Activated CD4-positive, alpha-beta T cell treated with anti-CD3 and anti-CD28 coated beads for 36 hours (primary cell): ENCODE results near the gene CNOT6L. TPM values are rescaled to one million over a fixed set of nuclear protein-coding genes. Genes with fewer than 3 reads are reported as not detected.

Experiments used
- ATAC-seq: fragments of 200-7000 bp; cut with Tn5 transposase; one replicate; pipeline ENCODE4 v1.10.0; 2021; ENCODE audit warnings: mild to moderate bottlenecking, moderate library complexity
- CTCF ChIA-PET: fragments of 350-600 bp; sonication (Branson Sonifier 250); formaldehyde crosslinking; loops from one replicate; lab custom pipeline; 2021; ENCODE audit warnings: antibody characterized with exemption; lab: Charles Lee
- POLR2A ChIA-PET: fragments of 350-600 bp; sonication (Branson Sonifier 250); formaldehyde crosslinking; loops from one replicate; lab custom pipeline; 2021; ENCODE audit warnings: antibody characterized with exemption, inconsistent platforms; lab: Charles Lee
- DNase-seq: peaks from one replicate; pipeline ENCODE4 v3.0.0-alpha.2; 2020
- H3K27ac Mint-ChIP-seq: one replicate; pipeline ENCODE4 v1.8.0; 2021; ENCODE audit warnings: mixed read lengths
- H3K27me3 Mint-ChIP-seq: one replicate; pipeline ENCODE4 v1.8.0; 2021; ENCODE audit warnings: mixed read lengths
- H3K36me3 Mint-ChIP-seq: one replicate; pipeline ENCODE4 v1.8.0; 2021; ENCODE audit warnings: low read depth, mixed read lengths
- H3K4me1 Mint-ChIP-seq: one replicate; pipeline ENCODE4 v1.8.0; 2021; ENCODE audit warnings: mixed read lengths
- H3K4me3 Mint-ChIP-seq: one replicate; pipeline ENCODE4 v1.8.0; 2021; ENCODE audit warnings: mild to moderate bottlenecking, moderate library complexity, mixed read lengths
- H3K9me3 Mint-ChIP-seq: one replicate; pipeline ENCODE4 v1.8.0; 2021; ENCODE audit warnings: low read depth, mixed read lengths
- intact Hi-C, 2 experiments: fragments of 100-400 bp; cut with DNase I in 1 of 2; cut with micrococcal nuclease in 1 of 2; formaldehyde crosslinking; loops; one replicate each; pipeline versions ENCODE4 v1.14.2 to v1.15.1; 2022 to 2024; cut with DNase I, micrococcal nuclease
- total RNA-seq, 2 experiments: library from RNA; stranded (reverse); gene quantifications; one replicate each; pipeline ENCODE4 v1.2.3, GENCODE V29; 2021

The CNOT6L gene
- total RNA-seq, 2 experiments from 2014 or later: 111 to 122 TPM

DNA sequence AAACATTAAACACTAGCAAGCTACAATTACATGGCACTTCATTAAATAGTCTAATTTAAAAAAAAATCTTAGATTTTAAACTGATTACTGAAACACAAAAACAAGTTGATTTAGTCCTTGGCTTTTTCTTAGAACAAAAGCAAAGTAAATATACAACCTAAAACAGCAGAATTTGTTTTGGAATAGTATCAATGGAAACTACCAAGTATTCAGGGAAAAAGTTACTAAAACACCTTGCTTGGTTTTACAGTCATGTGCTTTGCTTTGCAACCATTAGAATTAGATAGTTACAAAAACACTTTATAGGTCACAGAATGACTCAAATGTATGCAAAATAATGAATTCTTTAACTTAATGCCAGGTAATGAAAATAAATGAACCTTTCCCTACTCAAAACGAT is 105.3 kb downstream of the CNOT6L start:
- H3K36me3 Mint-ChIP-seq: peaks cover 24% of the 10 kb centered on the region

DNA sequence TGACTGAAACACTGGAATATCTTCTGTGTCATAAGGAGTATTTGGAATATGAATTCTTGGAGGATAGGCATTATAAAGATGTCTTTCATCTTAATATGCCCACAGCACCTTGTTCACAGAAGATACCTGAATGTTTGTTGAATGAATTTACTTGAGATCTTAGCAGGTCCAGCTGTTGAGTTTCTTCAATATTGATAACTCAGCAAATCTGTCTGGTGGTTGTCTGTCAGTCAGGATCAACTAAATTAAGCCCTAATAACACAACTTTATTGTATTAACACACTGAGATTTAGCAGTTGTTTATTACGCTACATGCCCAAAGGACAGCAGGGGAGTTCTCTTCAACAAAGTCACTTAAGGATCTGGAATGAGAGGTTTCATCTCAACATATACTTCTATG is 106.5 kb downstream of the CNOT6L start:
- no peak overlapping the region for H3K4me3 Mint-ChIP-seq
- peaks cover 24% of the 10 kb centered on the region for H3K36me3 Mint-ChIP-seq
- no peak for DNase-seq
- H3K4me1 Mint-ChIP-seq: peaks cover 21% of the 10 kb centered on the region
- intact Hi-C loops: no loop called here
- no peaks in the 10 kb centered on the region for H3K27me3 Mint-ChIP-seq
- no peak overlapping the region for H3K27ac Mint-ChIP-seq
- ChIA-PET CTCF (no interaction called here), POLR2A (no interaction called here)
- ATAC-seq: no peak
- H3K9me3 Mint-ChIP-seq: no peaks in the 10 kb centered on the region

More for the DNA sequence above, 105.3 kb downstream of the CNOT6L start:
- intact Hi-C loops: no loop called here
- ATAC-seq: no peak
- Mint-ChIP-seq H3K4me3 (no peak overlapping the region), H3K27me3 (no peaks in the 10 kb centered on the region), H3K27ac (no peak overlapping the region), H3K9me3 (no peaks in the 10 kb centered on the region), H3K4me1 (peaks cover 23% of the 10 kb centered on the region)
- no peak for DNase-seq
- CTCF ChIA-PET: no interaction called here
- POLR2A ChIA-PET: no interaction called here

DNA sequence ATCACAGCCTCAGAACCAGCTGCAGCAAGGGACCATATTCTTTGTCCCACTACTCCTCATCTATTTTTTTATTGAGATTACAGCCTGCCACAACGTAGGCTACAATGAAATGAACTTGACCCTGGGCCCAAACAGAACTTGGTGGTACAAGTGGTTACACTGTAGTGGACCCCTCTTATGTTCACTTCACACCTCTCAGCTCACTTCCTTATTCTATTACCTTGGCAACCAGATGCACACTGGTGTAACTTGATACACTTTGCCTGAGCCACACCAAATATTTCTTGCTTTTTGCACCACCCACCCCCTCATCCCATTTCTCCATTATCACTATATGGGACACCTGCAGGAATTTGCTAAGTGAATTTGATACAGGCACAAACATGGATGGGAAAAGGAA is 107.7 kb downstream of the CNOT6L start:
- POLR2A ChIA-PET: no interaction called here
- Mint-ChIP-seq H3K27ac (no peak overlapping the region), H3K27me3 (no peaks in the 10 kb centered on the region), H3K36me3 (peaks cover 22% of the 10 kb centered on the region), H3K9me3 (no peaks in the 10 kb centered on the region), H3K4me3 (no peak overlapping the region), H3K4me1 (peaks cover 14% of the 10 kb centered on the region)
- DNase-seq (no peak), ATAC-seq (no peak)
- intact Hi-C loops: no loop called here
- CTCF ChIA-PET: interaction anchor here (1.2 kb wide), 1 partner anchor 471 kb away, joined by 3 read pairs; no protein-coding TSS in a partner anchor

DNA sequence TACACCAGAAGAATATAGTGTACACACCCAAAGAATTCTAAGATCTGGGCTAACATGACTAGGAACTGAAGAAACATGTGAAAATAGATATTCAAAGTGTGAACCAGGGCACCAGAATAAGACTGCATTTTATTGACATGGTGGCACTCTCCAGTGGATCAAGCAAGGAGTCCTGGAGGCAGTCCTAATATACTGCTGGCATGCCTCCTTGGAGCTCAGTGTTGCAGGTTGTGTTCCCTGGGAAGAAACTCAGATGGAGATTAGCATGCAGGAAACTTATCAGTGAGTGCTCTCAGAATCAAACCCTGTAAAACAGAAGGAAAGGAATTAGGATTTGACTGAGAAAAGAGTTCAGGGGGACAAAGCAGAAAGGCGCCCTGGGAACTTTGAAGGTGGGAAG is 108.5 kb downstream of the CNOT6L start:
- intact Hi-C loops: no loop called here
- H3K27me3 Mint-ChIP-seq: no peaks in the 10 kb centered on the region
- POLR2A ChIA-PET: no interaction called here
- H3K36me3 Mint-ChIP-seq: peaks cover 18% of the 10 kb centered on the region
- CTCF ChIA-PET: interaction anchor here (0.8 to 1.2 kb wide), 2 partner anchors 108 to 470 kb away, joined by 3 read pairs; no protein-coding TSS in a partner anchor
- no peak for ATAC-seq
- no peaks in the 10 kb centered on the region for H3K9me3 Mint-ChIP-seq
- no peak for DNase-seq
- H3K4me1 Mint-ChIP-seq: peaks cover 7% of the 10 kb centered on the region
- H3K27ac Mint-ChIP-seq: no peak overlapping the region
- no peak overlapping the region for H3K4me3 Mint-ChIP-seq

DNA sequence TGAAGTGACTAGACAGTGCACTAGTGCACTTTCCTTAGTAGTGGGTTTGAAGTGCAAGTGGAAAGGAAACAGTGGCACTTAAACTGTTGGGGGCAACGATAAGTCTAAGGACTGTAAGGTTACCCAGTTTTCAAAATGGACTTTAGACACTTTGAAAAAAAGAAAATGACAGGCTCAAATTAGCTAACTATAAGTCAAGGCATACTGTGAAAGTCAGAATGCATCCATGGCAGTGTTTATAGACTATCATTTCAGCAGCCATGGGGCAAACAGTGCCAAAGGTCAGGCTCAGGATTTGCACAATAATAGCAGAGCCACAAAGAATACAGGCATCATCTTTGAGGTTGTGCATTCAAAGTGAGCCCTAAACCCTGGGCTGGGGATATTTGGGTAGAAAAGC is 109.1 kb downstream of the CNOT6L start:
- POLR2A ChIA-PET: no interaction called here
- H3K4me1 Mint-ChIP-seq: peaks cover 4% of the 10 kb centered on the region
- CTCF ChIA-PET: interaction anchor here (0.8 kb wide), 1 partner anchor 108 kb away, joined by 3 read pairs; no protein-coding TSS in a partner anchor
- intact Hi-C loops: no loop called here
- H3K27me3 Mint-ChIP-seq: no peaks in the 10 kb centered on the region
- DNase-seq (no peak), ATAC-seq (peak; percentile 11)
- H3K27ac Mint-ChIP-seq: no peak overlapping the region
- H3K9me3 Mint-ChIP-seq: no peaks in the 10 kb centered on the region
- H3K4me3 Mint-ChIP-seq: no peak overlapping the region
- peaks cover 17% of the 10 kb centered on the region for H3K36me3 Mint-ChIP-seq

DNA sequence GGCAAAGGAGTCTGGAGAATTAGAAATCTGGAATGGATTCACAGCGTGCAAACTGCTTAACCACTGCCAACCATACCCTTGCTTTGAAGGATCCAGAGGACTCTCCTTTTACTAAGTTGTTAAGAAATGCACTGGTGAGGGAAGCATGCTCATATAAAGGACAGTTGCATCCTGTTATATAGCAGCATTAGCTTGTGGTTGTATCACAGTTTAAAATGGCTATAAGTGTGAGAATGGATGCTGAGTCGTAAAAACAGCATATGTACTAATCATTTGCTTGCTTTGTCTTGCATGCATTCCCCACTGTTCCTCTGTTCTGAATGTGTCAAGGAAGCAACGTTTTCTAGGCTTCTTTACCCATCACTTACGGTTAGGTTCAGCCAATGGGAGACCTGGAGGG is 112.5 kb downstream of the CNOT6L start:
- ATAC-seq (no peak), DNase-seq (no peak)
- intact Hi-C loops: no loop called here
- ChIA-PET POLR2A (no interaction called here), CTCF (no interaction called here)
- no peak overlapping the region for H3K4me3 Mint-ChIP-seq
- no peaks in the 10 kb centered on the region for H3K27me3 Mint-ChIP-seq
- no peak overlapping the region for H3K27ac Mint-ChIP-seq
- no peaks in the 10 kb centered on the region for H3K9me3 Mint-ChIP-seq
- H3K4me1 Mint-ChIP-seq: no peaks in the 10 kb centered on the region
- no peaks in the 10 kb centered on the region for H3K36me3 Mint-ChIP-seq

DNA sequence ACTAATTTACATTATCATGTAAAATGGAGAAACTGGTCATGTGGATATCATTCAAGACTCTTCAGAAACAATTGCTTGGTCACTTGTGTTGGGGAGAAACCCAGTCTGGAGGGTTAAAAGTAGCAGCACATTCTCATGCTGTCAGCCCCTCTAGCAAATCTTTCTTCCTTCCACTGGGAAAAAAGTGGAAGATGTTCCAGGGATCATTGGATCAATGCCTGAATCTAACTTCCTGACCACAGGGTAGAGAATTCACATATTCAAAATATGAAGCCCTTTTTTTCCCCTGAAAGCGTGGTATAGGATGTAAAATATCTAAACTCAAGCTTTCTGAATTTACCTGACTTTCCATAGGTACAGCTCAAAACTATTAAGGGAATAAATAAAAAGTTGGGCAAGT is 115.5 kb downstream of the CNOT6L start:
- POLR2A ChIA-PET: no interaction called here
- H3K4me3 Mint-ChIP-seq: no peak overlapping the region

DNA sequence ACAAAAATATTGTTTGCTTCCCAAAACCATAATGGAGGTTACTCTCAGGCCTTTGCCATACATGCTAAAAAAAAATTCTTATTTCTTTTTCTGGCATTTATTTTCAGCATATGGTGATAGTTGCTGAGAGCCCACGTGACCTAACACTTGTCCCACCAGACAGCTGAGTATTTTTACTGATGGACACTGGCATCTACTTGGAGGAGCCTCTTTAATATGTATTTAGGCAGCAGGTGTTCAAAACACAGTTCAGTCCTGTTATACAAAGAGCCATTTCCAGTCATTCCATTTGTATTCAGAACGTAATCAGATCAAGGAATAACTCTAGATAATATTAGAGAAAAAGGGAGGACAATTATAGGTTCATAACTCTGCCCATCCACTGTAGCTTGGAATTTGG is 118.0 kb downstream of the CNOT6L start:
- no peaks in the 10 kb centered on the region for H3K27me3 Mint-ChIP-seq
- POLR2A ChIA-PET: no interaction called here
- H3K4me3 Mint-ChIP-seq: no peak overlapping the region
- DNase-seq (no peak), ATAC-seq (no peak)
- CTCF ChIA-PET: interaction anchor here (0.5 to 0.8 kb wide), 3 partner anchors 81 to 930 kb away, joined by 3 to 4 read pairs (median 3); no protein-coding TSS in a partner anchor
- no peaks in the 10 kb centered on the region for H3K36me3 Mint-ChIP-seq
- intact Hi-C loops: no loop called here
- no peaks in the 10 kb centered on the region for H3K9me3 Mint-ChIP-seq
- H3K27ac Mint-ChIP-seq: no peak overlapping the region
- H3K4me1 Mint-ChIP-seq: no peaks in the 10 kb centered on the region

More for the DNA sequence above, 115.5 kb downstream of the CNOT6L start:
- CTCF ChIA-PET: interaction anchor here (0.6 kb wide), 1 partner anchor 893 kb away, joined by 4 read pairs; no protein-coding TSS in a partner anchor
- DNase-seq (no peak), ATAC-seq (no peak)
- Mint-ChIP-seq H3K36me3 (no peaks in the 10 kb centered on the region), H3K27me3 (no peaks in the 10 kb centered on the region), H3K9me3 (no peaks in the 10 kb centered on the region), H3K27ac (no peak overlapping the region), H3K4me1 (no peaks in the 10 kb centered on the region)
- intact Hi-C loops: no loop called here

DNA sequence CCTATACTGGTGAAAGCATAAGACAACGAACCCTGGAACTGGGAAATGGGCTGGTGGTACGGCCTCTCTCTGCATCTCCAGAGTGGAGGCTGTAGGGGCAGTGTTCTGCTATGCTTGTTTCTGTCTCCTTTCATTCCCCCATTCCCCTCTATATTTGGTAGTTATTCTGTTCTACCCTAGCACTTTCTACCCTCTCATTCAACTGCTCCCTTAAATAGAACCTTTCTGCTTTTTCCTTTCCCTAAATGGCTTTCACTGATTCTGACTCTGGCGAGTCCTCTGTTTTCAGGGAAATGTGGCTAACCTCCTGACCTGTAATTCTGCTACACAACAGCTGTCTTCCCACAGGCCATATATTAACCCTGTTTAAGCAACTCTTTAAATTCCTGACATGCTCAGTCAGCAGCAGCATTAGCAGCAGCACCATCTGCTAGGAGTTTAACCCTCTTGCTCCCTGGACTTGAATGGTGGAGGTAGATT is 119.4 kb downstream of the CNOT6L start:
- H3K4me3 Mint-ChIP-seq: no peak overlapping the region
- intact Hi-C loops: loop anchor here in 1 of 2 experiments (2.0 kb wide), 1 partner anchor 235 kb away; no protein-coding TSS in a partner anchor
- peaks cover 4% of the 10 kb centered on the region for H3K4me1 Mint-ChIP-seq
- no peaks in the 10 kb centered on the region for H3K9me3 Mint-ChIP-seq
- ATAC-seq (no peak), DNase-seq (no peak)
- CTCF ChIA-PET: no interaction called here
- H3K27ac Mint-ChIP-seq: no peak overlapping the region
- no peaks in the 10 kb centered on the region for H3K36me3 Mint-ChIP-seq
- POLR2A ChIA-PET: interaction anchor here (0.7 kb wide), 1 partner anchor 145 kb away, joined by 3 read pairs; no protein-coding TSS in a partner anchor
- H3K27me3 Mint-ChIP-seq: no peaks in the 10 kb centered on the region

DNA sequence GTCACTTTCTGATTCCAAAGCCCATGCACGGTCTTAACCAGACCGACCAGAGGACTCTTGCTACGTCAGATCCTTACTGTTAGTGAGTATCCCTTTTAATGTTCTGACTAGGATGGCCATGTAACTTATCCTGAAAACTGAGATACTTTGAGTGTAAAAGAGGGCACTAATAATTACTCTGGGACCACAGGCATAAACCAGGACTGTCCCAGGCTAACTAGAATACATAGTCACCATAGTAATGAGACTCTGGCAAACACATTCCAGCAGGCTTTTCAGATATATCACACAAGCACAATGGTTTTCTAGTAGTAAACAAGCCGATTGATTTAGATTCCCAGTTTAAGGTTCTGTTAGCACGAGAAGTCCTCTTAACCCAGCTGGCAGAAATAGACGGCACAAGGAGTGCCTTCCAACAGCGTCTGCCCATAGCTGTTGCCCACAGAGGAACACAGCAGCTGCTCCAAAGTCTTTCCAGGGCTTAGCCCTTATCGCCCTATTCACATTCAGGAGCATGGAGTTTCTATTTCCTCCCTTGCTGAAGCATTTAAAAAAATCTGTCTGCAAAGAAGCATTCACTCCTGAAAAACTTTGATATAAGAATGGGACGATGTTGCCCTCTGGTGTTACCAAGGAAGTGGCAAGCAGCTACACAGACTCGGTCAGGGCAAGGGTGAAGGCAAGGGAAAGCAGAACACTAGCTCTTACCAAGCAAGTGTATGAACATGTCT is 121.1 kb downstream of the CNOT6L start:
- intact Hi-C loops: loop anchor here in 1 of 2 experiments (2.0 kb wide), 1 partner anchor 233 kb away; no protein-coding TSS in a partner anchor
- Mint-ChIP-seq H3K9me3 (no peaks in the 10 kb centered on the region), H3K4me3 (no peak overlapping the region), H3K27me3 (no peaks in the 10 kb centered on the region), H3K36me3 (no peaks in the 10 kb centered on the region), H3K4me1 (peaks cover 4% of the 10 kb centered on the region), H3K27ac (no peak overlapping the region)
- CTCF ChIA-PET: interaction anchor here (0.6 to 0.9 kb wide), 3 partner anchors 97 to 311 kb away, joined by 3 to 4 read pairs (median 3); no protein-coding TSS in a partner anchor
- DNase-seq: peak; percentile 33
- POLR2A ChIA-PET: no interaction called here
- ATAC-seq: peak; percentile 33

DNA sequence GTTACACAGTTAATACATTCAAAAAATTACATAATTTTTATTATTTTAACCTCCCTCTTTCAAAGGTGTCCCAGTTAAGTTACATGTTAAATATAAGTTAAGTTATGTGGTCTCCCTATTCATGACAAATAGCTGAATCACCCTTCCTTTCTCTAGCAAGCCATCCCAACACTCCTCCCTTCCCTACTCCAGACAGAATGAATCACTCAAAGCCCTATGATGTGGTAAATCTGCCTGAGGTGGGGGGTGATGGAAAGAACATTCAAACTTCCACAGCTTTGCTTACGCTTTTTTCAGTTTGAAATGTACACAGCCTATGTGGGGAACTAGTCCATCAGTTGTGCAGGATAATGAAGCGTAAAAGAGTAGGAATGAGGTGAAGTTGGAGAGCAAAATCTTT is 123.4 kb downstream of the CNOT6L start:
- ChIA-PET POLR2A (no interaction called here), CTCF (interaction anchor here (0.6 kb wide), 1 partner anchor 299 kb away, joined by 3 read pairs; no protein-coding TSS in a partner anchor)
- no peak for ATAC-seq
- Mint-ChIP-seq H3K4me1 (peaks cover 4% of the 10 kb centered on the region), H3K36me3 (no peaks in the 10 kb centered on the region), H3K27me3 (no peaks in the 10 kb centered on the region), H3K27ac (no peak overlapping the region), H3K4me3 (no peak overlapping the region), H3K9me3 (no peaks in the 10 kb centered on the region)
- intact Hi-C loops: no loop called here
- DNase-seq: no peak
